ENCODE results near the gene OCIAD1. TPM values are rescaled to one million over a fixed set of nuclear protein-coding genes. Genes with fewer than 3 reads are reported as not detected.

Gene OCIAD1
- total RNA-seq, 2 donors from 2014 or later, result 100 to 104 TPM

GRCh38 chr4:48896845-48897244 lies 66.0 kb downstream of the OCIAD1 start:
- ATAC-seq (replicated peaks), result no peak
- H3K27me3 Mint-ChIP-seq, result no peaks in the 10 kb centered on the region
- no peak overlapping the region for H3K4me3 Mint-ChIP-seq
- no peaks in the 10 kb centered on the region for H3K9me3 Mint-ChIP-seq
- peaks cover 11% of the 10 kb centered on the region for H3K4me1 Mint-ChIP-seq
- H3K27ac Mint-ChIP-seq, result no peak overlapping the region
- peaks cover 97% of the 10 kb centered on the region for H3K36me3 Mint-ChIP-seq (ENCODE audit: low read depth)

- peak overlapping the region; percentile 39 for H3K4me3 Mint-ChIP-seq
- H3K9me3 Mint-ChIP-seq, result no peaks in the 10 kb centered on the region
- H3K36me3 Mint-ChIP-seq (ENCODE audit: low read depth), result peaks cover 95% of the 10 kb centered on the region
- H3K4me1 Mint-ChIP-seq, result peaks cover 11% of the 10 kb centered on the region
- H3K27me3 Mint-ChIP-seq, result no peaks in the 10 kb centered on the region
- ATAC-seq (replicated peaks), result peak; percentile 55
- H3K27ac Mint-ChIP-seq, result peak overlapping the region; percentile 70
Observed at GRCh38 chr4:48898733-48899431, 68.0 kb downstream of the OCIAD1 start.

GRCh38 chr4:48899432-48899749 lies 68.5 kb downstream of the OCIAD1 start:
- peaks cover 13% of the 10 kb centered on the region for H3K4me1 Mint-ChIP-seq
- peak overlapping the region; percentile 70 for H3K27ac Mint-ChIP-seq
- H3K36me3 Mint-ChIP-seq (ENCODE audit: low read depth), result peaks cover 90% of the 10 kb centered on the region
- no peak for ATAC-seq (replicated peaks)
- no peaks in the 10 kb centered on the region for H3K9me3 Mint-ChIP-seq
- H3K4me3 Mint-ChIP-seq, result peak overlapping the region; percentile 39
- H3K27me3 Mint-ChIP-seq, result no peaks in the 10 kb centered on the region

GRCh38 chr4:48899950-48900349 lies 69.1 kb downstream of the OCIAD1 start:
- no peaks in the 10 kb centered on the region for H3K9me3 Mint-ChIP-seq
- H3K36me3 Mint-ChIP-seq (ENCODE audit: low read depth), result peaks cover 85% of the 10 kb centered on the region
- no peak for ATAC-seq (replicated peaks)
- H3K4me3 Mint-ChIP-seq, result no peak overlapping the region
- peaks cover 18% of the 10 kb centered on the region for H3K4me1 Mint-ChIP-seq
- no peaks in the 10 kb centered on the region for H3K27me3 Mint-ChIP-seq
- H3K27ac Mint-ChIP-seq, result no peak overlapping the region

GRCh38 chr4:48901196-48901595 lies 70.3 kb downstream of the OCIAD1 start:
- no peak for ATAC-seq (replicated peaks)
- Mint-ChIP-seq H3K9me3 (no peaks in the 10 kb centered on the region), H3K27ac (no peak overlapping the region), H3K27me3 (no peaks in the 10 kb centered on the region), H3K36me3 (ENCODE audit: low read depth) (peaks cover 72% of the 10 kb centered on the region), H3K4me3 (no peak overlapping the region), H3K4me1 (peaks cover 28% of the 10 kb centered on the region)

GRCh38 chr4:48902266-48902665 lies 71.4 kb downstream of the OCIAD1 start:
- no peaks in the 10 kb centered on the region for H3K27me3 Mint-ChIP-seq
- H3K27ac Mint-ChIP-seq, result no peak overlapping the region
- no peaks in the 10 kb centered on the region for H3K9me3 Mint-ChIP-seq
- H3K36me3 Mint-ChIP-seq (ENCODE audit: low read depth), result peaks cover 62% of the 10 kb centered on the region
- peaks cover 33% of the 10 kb centered on the region for H3K4me1 Mint-ChIP-seq
- H3K4me3 Mint-ChIP-seq, result no peak overlapping the region
- no peak for ATAC-seq (replicated peaks)

GRCh38 chr4:48904101-48904500 lies 73.2 kb downstream of the OCIAD1 start:
- Mint-ChIP-seq H3K36me3 (ENCODE audit: low read depth) (peaks cover 43% of the 10 kb centered on the region), H3K27ac (no peak overlapping the region), H3K4me3 (peak overlapping the region; percentile 90), H3K4me1 (peaks cover 28% of the 10 kb centered on the region), H3K9me3 (no peaks in the 10 kb centered on the region), H3K27me3 (no peaks in the 10 kb centered on the region)
- no peak for ATAC-seq (replicated peaks)

- Mint-ChIP-seq H3K4me1 (peaks cover 22% of the 10 kb centered on the region), H3K9me3 (no peaks in the 10 kb centered on the region), H3K27me3 (no peaks in the 10 kb centered on the region), H3K4me3 (peak overlapping the region; percentile 90), H3K27ac (peak overlapping the region; percentile 1), H3K36me3 (ENCODE audit: low read depth) (peaks cover 38% of the 10 kb centered on the region)
- no peak for ATAC-seq (replicated peaks)
Observed at GRCh38 chr4:48904541-48905142, 73.8 kb downstream of the OCIAD1 start.

GRCh38 chr4:48905363-48906015 lies 74.6 kb downstream of the OCIAD1 start:
- Mint-ChIP-seq H3K36me3 (ENCODE audit: low read depth) (peaks cover 29% of the 10 kb centered on the region), H3K27ac (peak overlapping the region; percentile 1), H3K4me3 (peak overlapping the region; percentile 90), H3K4me1 (peaks cover 21% of the 10 kb centered on the region), H3K9me3 (no peaks in the 10 kb centered on the region), H3K27me3 (no peaks in the 10 kb centered on the region)
- no peak for ATAC-seq (replicated peaks)

GRCh38 chr4:48906206-48907173 lies 75.6 kb downstream of the OCIAD1 start, which contains the start of gene OCIAD2:
Gene OCIAD2, minus strand, starts transcription at chr4:48906774. Its CDS starts 2,225 bp downstream, at chr4:48904549.
- H3K9me3 Mint-ChIP-seq, result no peaks in the 10 kb centered on the region
- no peaks in the 10 kb centered on the region for H3K27me3 Mint-ChIP-seq
- H3K27ac Mint-ChIP-seq, result peak within 1 kb of the TSS; percentile 93
- peaks cover 19% of the 10 kb centered on the region for H3K36me3 Mint-ChIP-seq (ENCODE audit: low read depth)
- peaks cover 21% of the 10 kb centered on the region for H3K4me1 Mint-ChIP-seq
- ATAC-seq (replicated peaks), result peak; percentile 67
- H3K4me3 Mint-ChIP-seq, result peak within 1 kb of the TSS; percentile 90

GRCh38 chr4:48907706-48908477 lies 77.0 kb downstream of the OCIAD1 start:
- Mint-ChIP-seq H3K36me3 (ENCODE audit: low read depth) (peaks cover 5% of the 10 kb centered on the region), H3K9me3 (no peaks in the 10 kb centered on the region), H3K27ac (no peak overlapping the region), H3K4me3 (no peak overlapping the region), H3K27me3 (no peaks in the 10 kb centered on the region), H3K4me1 (peaks cover 21% of the 10 kb centered on the region)
- no peak for ATAC-seq (replicated peaks)

- H3K4me1 Mint-ChIP-seq, result peaks cover 21% of the 10 kb centered on the region
- H3K9me3 Mint-ChIP-seq, result no peaks in the 10 kb centered on the region
- H3K4me3 Mint-ChIP-seq, result no peak overlapping the region
- no peaks in the 10 kb centered on the region for H3K36me3 Mint-ChIP-seq (ENCODE audit: low read depth)
- no peaks in the 10 kb centered on the region for H3K27me3 Mint-ChIP-seq
- no peak for ATAC-seq (replicated peaks)
- H3K27ac Mint-ChIP-seq, result no peak overlapping the region
Observed at GRCh38 chr4:48908687-48909086, 77.8 kb downstream of the OCIAD1 start.

GRCh38 chr4:48909697-48910096 lies 78.8 kb downstream of the OCIAD1 start:
- Mint-ChIP-seq H3K27me3 (no peaks in the 10 kb centered on the region), H3K4me1 (peaks cover 17% of the 10 kb centered on the region), H3K9me3 (no peaks in the 10 kb centered on the region), H3K4me3 (no peak overlapping the region), H3K27ac (no peak overlapping the region), H3K36me3 (ENCODE audit: low read depth) (no peaks in the 10 kb centered on the region)
- peak; percentile 97 for ATAC-seq (replicated peaks)
